GM12891 (cell line): ENCODE data around the gene MEI1.

ENCODE experiments used
- POLR2A ChIP-seq: IDR thresholded peaks from 2 replicates; pipeline ENCODE4 v1.6.1; 2011; ENCODE audit warnings: low read depth, low read length, control low read depth
- POLR2AphosphoS5 ChIP-seq: IDR thresholded peaks from 2 replicates; pipeline ENCODE4 v1.6.1; 2011; ENCODE audit warnings: low read depth, low read length, control low read depth
- SPI1 ChIP-seq: IDR thresholded peaks from 2 replicates; pipeline ENCODE4 v1.6.1; 2011; ENCODE audit warnings: low read depth, low read length, control low read depth
- TAF1 ChIP-seq: IDR thresholded peaks from 2 replicates; pipeline ENCODE4 v1.6.1; 2011; ENCODE audit warnings: low read depth, low read length, control low read depth

DNA sequence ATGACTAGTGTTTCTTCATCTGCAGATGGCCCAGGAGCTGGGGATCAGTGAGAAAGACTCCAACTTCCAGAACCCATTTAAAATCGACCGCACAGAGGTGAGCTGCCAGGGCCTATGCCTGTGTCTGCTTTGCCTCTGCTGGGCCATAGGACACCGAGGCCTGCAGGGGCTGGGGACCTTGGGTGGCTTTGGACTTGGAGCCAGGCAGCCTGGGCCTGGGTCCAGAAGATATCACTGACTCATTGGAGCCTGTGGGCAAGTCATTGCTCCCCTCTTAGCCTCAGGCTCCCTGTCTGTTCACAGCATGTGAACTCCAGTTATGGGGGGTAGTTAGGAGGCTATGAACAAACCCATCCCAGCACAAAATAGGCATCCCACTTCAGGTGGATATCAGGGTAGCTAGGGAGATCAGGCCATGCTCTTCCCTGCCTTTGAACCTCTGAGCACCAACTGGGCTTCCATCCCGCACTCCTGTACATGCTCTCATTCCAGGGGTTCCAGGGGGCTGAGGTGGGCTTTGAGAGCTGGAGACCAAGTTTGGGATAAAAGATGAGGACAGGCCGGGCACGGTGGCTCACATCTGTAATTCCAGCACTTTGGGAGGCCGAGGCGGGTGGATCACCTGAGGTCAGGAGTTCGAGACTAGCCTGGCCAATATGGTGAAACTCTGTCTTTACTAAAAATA is 114.6 kb downstream of the MEI1 start:
- TF ChIP-seq SPI1 (no peak), POLR2A (no peak), POLR2AphosphoS5 (no peak), TAF1 (no peak)
